GM21576 (cell line): ENCODE data around the gene OPCML.

ENCODE experiments used
- ATAC-seq: cut with Tn5 transposase; IDR thresholded peaks from one replicate; pipeline ENCODE4 v1.9.1; 2021; ENCODE audit warnings: mild to moderate bottlenecking, moderate library complexity; ENCODE audit not compliant: unreplicated experiment

OPCML gene

GRCh38 chr11:133305208-133305956 lies 226.9 kb downstream of the OPCML start:
- no peak for ATAC-seq

- no peak for ATAC-seq
Measured at GRCh38 chr11:133303262-133303661, 229.0 kb downstream of the OPCML start.

- ATAC-seq = no peak
Measured at GRCh38 chr11:133302056-133302455, 230.2 kb downstream of the OPCML start.

- ATAC-seq = no peak
Measured at GRCh38 chr11:133300666-133301065, 231.6 kb downstream of the OPCML start.

GRCh38 chr11:133291780-133292179 lies 240.5 kb downstream of the OPCML start:
- ATAC-seq = no peak

- no peak for ATAC-seq
Measured at GRCh38 chr11:133285359-133285758, 246.9 kb downstream of the OPCML start.

- no peak for ATAC-seq
Measured at GRCh38 chr11:133284156-133284555, 248.1 kb downstream of the OPCML start.

GRCh38 chr11:133277886-133278285 lies 254.4 kb downstream of the OPCML start:
- no peak for ATAC-seq

GRCh38 chr11:133271871-133272776 lies 260.2 kb downstream of the OPCML start:
- no peak for ATAC-seq

GRCh38 chr11:133271206-133271605 lies 261.1 kb downstream of the OPCML start:
- no peak for ATAC-seq

- ATAC-seq = peak; percentile 91
Measured at GRCh38 chr11:133269267-133269666, 263.0 kb downstream of the OPCML start.

- ATAC-seq = no peak
Measured at GRCh38 chr11:133266986-133267385, 265.3 kb downstream of the OPCML start.

- ATAC-seq = no peak
Measured at GRCh38 chr11:133265530-133266035, 266.7 kb downstream of the OPCML start.

GRCh38 chr11:133263332-133263731 lies 269.0 kb downstream of the OPCML start:
- no peak for ATAC-seq

GRCh38 chr11:133258751-133259150 lies 273.6 kb downstream of the OPCML start:
- ATAC-seq = no peak

- ATAC-seq = no peak
Measured at GRCh38 chr11:133254601-133255000, 277.7 kb downstream of the OPCML start.

- no peak for ATAC-seq
Measured at GRCh38 chr11:133253570-133253969, 278.7 kb downstream of the OPCML start.

- no peak for ATAC-seq
Measured at GRCh38 chr11:133251841-133252240, 280.5 kb downstream of the OPCML start.

- no peak for ATAC-seq
Measured at GRCh38 chr11:133249530-133249929, 282.8 kb downstream of the OPCML start.

- ATAC-seq = no peak
Measured at GRCh38 chr11:133249065-133249464, 283.2 kb downstream of the OPCML start.

- no peak for ATAC-seq
Measured at GRCh38 chr11:133243832-133244231, 288.5 kb downstream of the OPCML start.
